NT2/D1 (cell line): ENCODE measurements around the gene WAPL.

ENCODE experiments used
- DNase-seq: peaks from one replicate; pipeline ENCODE4 v3.0.0-alpha.2; 2011; ENCODE audit warnings: low read depth, low spot score
- H3K27me3 ChIP-seq: 2 replicates; pipeline ENCODE4 v1.6.0; 2011; ENCODE audit warnings: mild to moderate bottlenecking; ENCODE audit not compliant: insufficient read length, insufficient read depth
- H3K36me3 ChIP-seq: 2 replicates; pipeline ENCODE4 v1.6.1; 2011; ENCODE audit warnings: mild to moderate bottlenecking, low read length, mixed read lengths; ENCODE audit not compliant: insufficient read depth, insufficient read length
- H3K4me1 ChIP-seq: 2 replicates; pipeline ENCODE4 v1.5.1; 2011; ENCODE audit not compliant: insufficient read depth, insufficient read length
- H3K4me3 ChIP-seq: 2 replicates; pipeline ENCODE4 v1.5.1; 2011; ENCODE audit warnings: low read depth; ENCODE audit not compliant: insufficient read length
- H3K9ac ChIP-seq: 2 replicates; pipeline ENCODE4 v1.6.0; 2011; ENCODE audit warnings: low read depth; ENCODE audit not compliant: insufficient read length
- H3K9me3 ChIP-seq: 2 replicates; pipeline ENCODE4 v1.5.1; 2011; ENCODE audit warnings: mild to moderate bottlenecking, low read length; ENCODE audit not compliant: insufficient read depth
- SUZ12 ChIP-seq: IDR thresholded peaks from 2 replicates; pipeline ENCODE4 v1.6.1; 2011; ENCODE audit not compliant: insufficient read length, insufficient read depth; ENCODE audit errors: extremely low read depth
- YY1 ChIP-seq: IDR thresholded peaks from 2 replicates; pipeline ENCODE4 v1.6.1; 2011; ENCODE audit not compliant: insufficient read length, insufficient read depth
- ZNF274 ChIP-seq: IDR thresholded peaks from 2 replicates; pipeline ENCODE4 v1.6.1; 2011; ENCODE audit warnings: mild to moderate bottlenecking, low read depth, low read length

The WAPL gene

GRCh38 chr10:86518781-86519180 is 2.8 kb downstream of the WAPL start:
- no peaks in the 10 kb centered on the region for H3K4me1 ChIP-seq
- no peak overlapping the region for H3K9ac ChIP-seq
- H3K4me3 ChIP-seq, result no peak overlapping the region
- H3K9me3 ChIP-seq, result no peaks in the 10 kb centered on the region
- no peak for TF ChIP-seq ZNF274
- TF ChIP-seq SUZ12, result no peak
- DNase-seq, result no peak
- H3K36me3 ChIP-seq, result peaks cover 42% of the 10 kb centered on the region
- H3K27me3 ChIP-seq, result no peaks in the 10 kb centered on the region

GRCh38 chr10:86512137-86512536 is 9.5 kb downstream of the WAPL start:
- Histone ChIP-seq H3K4me1 (no peaks in the 10 kb centered on the region), H3K4me3 (no peak overlapping the region)

GRCh38 chr10:86511027-86511865 is 10.3 kb downstream of the WAPL start:
- no peak overlapping the region for H3K4me3 ChIP-seq

More at GRCh38 chr10:86512137-86512536, 9.5 kb downstream of the WAPL start:
- no peaks in the 10 kb centered on the region for H3K27me3 ChIP-seq
- DNase-seq, result no peak
- H3K36me3 ChIP-seq, result peaks cover 63% of the 10 kb centered on the region
- TF ChIP-seq YY1 (no peak), SUZ12 (no peak), ZNF274 (no peak)
- H3K9me3 ChIP-seq, result no peaks in the 10 kb centered on the region
- no peak overlapping the region for H3K9ac ChIP-seq

GRCh38 chr10:86509145-86509544 is 12.4 kb downstream of the WAPL start:
- no peak for DNase-seq
- H3K9me3 ChIP-seq, result no peaks in the 10 kb centered on the region
- H3K9ac ChIP-seq, result no peak overlapping the region
- H3K36me3 ChIP-seq, result peaks cover 45% of the 10 kb centered on the region
- no peak for TF ChIP-seq YY1
- no peak for TF ChIP-seq ZNF274
- no peak for TF ChIP-seq SUZ12
- no peaks in the 10 kb centered on the region for H3K4me1 ChIP-seq
- H3K27me3 ChIP-seq, result no peaks in the 10 kb centered on the region
- H3K4me3 ChIP-seq, result no peak overlapping the region

More at GRCh38 chr10:86511027-86511865, 10.3 kb downstream of the WAPL start:
- Histone ChIP-seq H3K9me3 (no peaks in the 10 kb centered on the region), H3K36me3 (peaks cover 54% of the 10 kb centered on the region), H3K4me1 (no peaks in the 10 kb centered on the region), H3K9ac (no peak overlapping the region), H3K27me3 (no peaks in the 10 kb centered on the region)
- DNase-seq, result no peak
- no peak for TF ChIP-seq ZNF274
- TF ChIP-seq SUZ12, result no peak
- TF ChIP-seq YY1, result no peak

GRCh38 chr10:86508217-86508616 is 13.4 kb downstream of the WAPL start:
- Histone ChIP-seq H3K9ac (no peak overlapping the region), H3K9me3 (no peaks in the 10 kb centered on the region), H3K4me1 (no peaks in the 10 kb centered on the region), H3K36me3 (peaks cover 38% of the 10 kb centered on the region), H3K4me3 (no peak overlapping the region), H3K27me3 (no peaks in the 10 kb centered on the region)
- no peak for DNase-seq
- TF ChIP-seq ZNF274, result no peak
- TF ChIP-seq SUZ12, result no peak
- no peak for TF ChIP-seq YY1

GRCh38 chr10:86506499-86506898 is 15.1 kb downstream of the WAPL start:
- no peak overlapping the region for H3K4me3 ChIP-seq
- H3K9ac ChIP-seq, result no peak overlapping the region
- H3K36me3 ChIP-seq, result peaks cover 35% of the 10 kb centered on the region
- TF ChIP-seq SUZ12 (no peak), YY1 (no peak), ZNF274 (no peak)
- no peaks in the 10 kb centered on the region for H3K27me3 ChIP-seq
- no peaks in the 10 kb centered on the region for H3K9me3 ChIP-seq
- no peak for DNase-seq
- H3K4me1 ChIP-seq, result no peaks in the 10 kb centered on the region

GRCh38 chr10:86506062-86506461 is 15.5 kb downstream of the WAPL start:
- H3K9me3 ChIP-seq, result no peaks in the 10 kb centered on the region
- no peak overlapping the region for H3K9ac ChIP-seq
- peaks cover 34% of the 10 kb centered on the region for H3K36me3 ChIP-seq
- H3K4me3 ChIP-seq, result no peak overlapping the region
- H3K27me3 ChIP-seq, result no peaks in the 10 kb centered on the region
- TF ChIP-seq ZNF274 (no peak), SUZ12 (no peak), YY1 (no peak)
- no peak for DNase-seq
- no peaks in the 10 kb centered on the region for H3K4me1 ChIP-seq
